Jurkat, Clone E6-1 (cell line): ENCODE data around the gene DAPK1.
"Not testable (repeated sequence)": the region's sequence is repeated elsewhere in the genome, so short reads cannot be mapped to it uniquely, and the experiment has no call there.

Source experiments
- DNase-seq: peaks from one replicate; pipeline ENCODE4 v3.0.0-alpha.2; 2011; ENCODE audit warnings: low read depth, low spot score
- H3K4me3 ChIP-seq: 2 replicates; pipeline ENCODE4 v1.5.1; 2011; ENCODE audit warnings: mild to moderate bottlenecking, low read length, control low read depth, moderate library complexity

The DAPK1 gene

GRCh38 chr9:87497080-87497603 lies 525 bp upstream of the DAPK1 start:
- DNase-seq = no peak
- peak overlapping the region; percentile 15 for H3K4me3 ChIP-seq

GRCh38 chr9:87498046-87498810 lies 561 bp downstream of the DAPK1 start:
- H3K4me3 ChIP-seq = peak overlapping the region; percentile 15
- DNase-seq = no peak

GRCh38 chr9:87498811-87499360 lies 1.2 kb downstream of the DAPK1 start:
- H3K4me3 ChIP-seq = no peak overlapping the region
- DNase-seq = no peak

GRCh38 chr9:87499424-87500017 lies 1.9 kb downstream of the DAPK1 start:
- no peak overlapping the region for H3K4me3 ChIP-seq
- DNase-seq = no peak

- no peak overlapping the region for H3K4me3 ChIP-seq
- no peak for DNase-seq
Observed at GRCh38 chr9:87500491-87501270, 3.0 kb downstream of the DAPK1 start.

- DNase-seq, H3K4me3 ChIP-seq: not testable (repeated sequence)
Observed at GRCh38 chr9:87501271-87501656, 3.6 kb downstream of the DAPK1 start.

GRCh38 chr9:87501806-87502205 lies 4.1 kb downstream of the DAPK1 start:
- H3K4me3 ChIP-seq = no peak overlapping the region

GRCh38 chr9:87502391-87503221 lies 4.9 kb downstream of the DAPK1 start:
- no peak for DNase-seq
- no peak overlapping the region for H3K4me3 ChIP-seq

More at GRCh38 chr9:87501806-87502205, 4.1 kb downstream of the DAPK1 start:
- no peak for DNase-seq

- no peak for DNase-seq
- H3K4me3 ChIP-seq = no peak overlapping the region
Observed at GRCh38 chr9:87503430-87503829, 5.8 kb downstream of the DAPK1 start.

GRCh38 chr9:87503927-87504326 lies 6.3 kb downstream of the DAPK1 start:
- DNase-seq = no peak
- no peak overlapping the region for H3K4me3 ChIP-seq

- DNase-seq = no peak
- no peak overlapping the region for H3K4me3 ChIP-seq
Observed at GRCh38 chr9:87504938-87505337, 7.3 kb downstream of the DAPK1 start.

- H3K4me3 ChIP-seq = no peak overlapping the region
Observed at GRCh38 chr9:87505869-87506678, 8.4 kb downstream of the DAPK1 start.

GRCh38 chr9:87507576-87507975 lies 9.9 kb downstream of the DAPK1 start:
- no peak for DNase-seq
- no peak overlapping the region for H3K4me3 ChIP-seq

More at GRCh38 chr9:87505869-87506678, 8.4 kb downstream of the DAPK1 start:
- DNase-seq = no peak

- H3K4me3 ChIP-seq = no peak overlapping the region
- DNase-seq = no peak
Observed at GRCh38 chr9:87510252-87510683, 12.6 kb downstream of the DAPK1 start.

- no peak for DNase-seq
- H3K4me3 ChIP-seq = no peak overlapping the region
Observed at GRCh38 chr9:87512311-87512710, 14.6 kb downstream of the DAPK1 start.

GRCh38 chr9:87513161-87513560 lies 15.5 kb downstream of the DAPK1 start:
- no peak for DNase-seq
- no peak overlapping the region for H3K4me3 ChIP-seq

- DNase-seq = no peak
- H3K4me3 ChIP-seq = no peak overlapping the region
Observed at GRCh38 chr9:87513880-87514535, 16.3 kb downstream of the DAPK1 start.
